Measurements from ENCODE around the gene FLRT2.

The FLRT2 gene

DNA sequence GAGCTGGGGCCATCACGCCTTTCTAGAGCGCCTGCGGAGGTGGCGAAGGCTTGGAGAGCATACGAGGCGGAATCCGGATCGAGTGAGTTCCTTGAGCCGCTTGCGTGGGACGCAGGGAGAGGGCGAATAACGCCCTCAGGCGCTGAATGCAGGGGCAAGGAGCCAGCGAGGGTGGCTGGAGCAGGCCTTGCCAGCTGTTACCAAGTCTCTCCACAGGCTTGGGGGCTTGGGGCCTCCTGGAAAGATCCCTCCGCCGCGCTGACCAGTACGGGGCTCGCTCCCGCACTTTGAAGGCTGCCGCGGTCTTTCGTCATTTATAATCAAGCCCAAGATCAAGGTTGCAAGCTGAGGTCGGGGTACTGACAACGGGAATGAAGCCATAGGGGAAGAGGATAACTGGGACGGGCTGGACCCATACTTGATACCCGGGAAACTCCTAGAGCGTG lies 1.2 kb downstream of the FLRT2 start:
- no peak for DNase-seq (ENCODE audit: low read depth)

DNA sequence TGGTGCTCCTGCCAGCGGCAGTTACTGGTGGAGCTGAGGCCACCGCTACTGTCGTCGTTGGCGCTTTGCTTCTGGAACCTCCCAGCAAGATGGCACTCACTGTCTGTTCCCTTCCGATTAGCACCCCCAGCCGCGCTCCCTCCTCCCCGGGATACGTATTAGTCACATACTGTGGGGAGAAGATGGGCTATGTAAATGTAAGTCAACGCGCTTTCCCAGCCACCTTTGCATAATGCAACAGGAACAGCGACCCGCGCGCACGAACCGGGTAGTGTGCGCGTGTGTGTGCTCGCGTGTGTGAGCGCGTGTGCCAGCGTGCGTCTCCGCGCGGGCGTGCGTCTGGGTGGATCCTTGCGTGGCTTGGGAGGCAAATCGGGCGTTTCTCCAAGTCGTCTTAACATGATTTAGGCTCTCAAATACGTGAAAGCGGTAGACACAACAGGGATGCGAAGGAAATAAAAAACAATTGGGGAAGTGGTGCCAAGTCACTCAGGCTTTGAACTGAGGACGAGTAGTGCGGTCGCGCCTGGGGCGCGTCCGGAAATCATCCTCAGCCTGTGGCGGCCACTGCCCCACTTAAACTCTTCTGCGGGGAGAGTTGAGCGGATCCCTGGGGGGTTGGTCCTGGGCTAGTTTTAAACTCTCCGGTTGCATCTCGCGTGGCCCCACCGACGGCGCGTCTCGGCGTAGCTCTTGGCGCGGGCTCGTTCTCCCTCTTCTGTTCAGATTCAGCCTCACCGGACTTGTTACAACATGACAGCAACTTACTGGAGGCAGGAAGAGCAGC lies 1.8 kb downstream of the FLRT2 start:
- DNase-seq (ENCODE audit: low read depth): no peak

DNA sequence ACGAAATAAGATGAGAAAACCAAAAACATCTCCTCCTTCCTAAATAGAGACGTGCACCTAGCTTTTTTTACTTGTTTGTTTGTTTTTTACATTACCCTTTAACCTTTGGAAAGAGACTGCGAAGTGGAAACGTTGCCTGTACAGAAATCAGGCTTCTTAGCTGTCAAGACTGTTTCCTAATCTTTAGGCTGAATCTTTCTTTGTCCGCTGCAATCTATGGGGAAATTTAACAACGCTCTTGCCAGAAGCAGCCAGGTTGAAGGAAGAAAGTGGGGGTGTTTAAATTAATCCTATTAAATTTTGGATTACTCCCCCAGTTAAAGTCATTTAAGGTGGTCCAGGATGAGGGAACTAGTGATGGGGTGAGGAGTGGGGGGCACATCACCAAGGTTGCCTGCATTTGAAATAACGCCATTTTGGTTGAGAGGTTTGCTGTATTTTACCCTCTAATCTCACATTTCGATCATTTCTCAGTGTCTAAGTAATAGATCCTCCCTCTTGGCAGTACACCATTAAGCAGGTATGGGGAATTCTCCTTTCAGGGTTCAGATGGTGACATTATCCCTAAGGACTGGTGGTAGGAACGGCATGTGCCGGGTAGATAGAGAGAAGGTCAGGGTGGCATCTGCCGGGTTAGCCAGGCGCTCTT lies 2.6 kb downstream of the FLRT2 start:
- no peak for DNase-seq (ENCODE audit: low read depth)

- DNase-seq (ENCODE audit: low read depth): no peak
Measured at GRCh38 chr14:85533023-85533860, 3.3 kb downstream of the FLRT2 start.

GRCh38 chr14:85533861-85534291 lies 3.9 kb downstream of the FLRT2 start:
- no peak for DNase-seq (ENCODE audit: low read depth)

- no peak for DNase-seq (ENCODE audit: low read depth)
Measured at GRCh38 chr14:85534458-85535293, 4.7 kb downstream of the FLRT2 start.

DNA sequence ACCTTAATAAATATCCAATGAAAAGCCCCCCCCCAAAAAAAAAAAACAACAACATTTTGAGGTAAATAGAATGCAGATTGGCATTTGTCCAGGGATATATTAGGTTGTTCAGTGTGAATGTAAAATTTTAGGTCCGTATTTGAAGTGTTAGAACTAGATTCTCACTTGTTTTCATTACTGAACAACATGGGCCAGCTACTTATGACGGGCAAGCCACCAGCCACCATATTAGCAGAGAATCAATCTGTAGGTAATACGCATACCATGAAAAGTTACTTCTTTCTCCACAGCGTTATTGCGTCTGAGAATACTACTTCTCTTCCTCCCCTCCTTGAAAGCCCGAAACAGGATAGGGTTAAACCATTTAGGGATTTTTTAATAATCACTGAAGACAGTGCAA lies 5.4 kb downstream of the FLRT2 start:
- no peak for DNase-seq (ENCODE audit: low read depth)

DNA sequence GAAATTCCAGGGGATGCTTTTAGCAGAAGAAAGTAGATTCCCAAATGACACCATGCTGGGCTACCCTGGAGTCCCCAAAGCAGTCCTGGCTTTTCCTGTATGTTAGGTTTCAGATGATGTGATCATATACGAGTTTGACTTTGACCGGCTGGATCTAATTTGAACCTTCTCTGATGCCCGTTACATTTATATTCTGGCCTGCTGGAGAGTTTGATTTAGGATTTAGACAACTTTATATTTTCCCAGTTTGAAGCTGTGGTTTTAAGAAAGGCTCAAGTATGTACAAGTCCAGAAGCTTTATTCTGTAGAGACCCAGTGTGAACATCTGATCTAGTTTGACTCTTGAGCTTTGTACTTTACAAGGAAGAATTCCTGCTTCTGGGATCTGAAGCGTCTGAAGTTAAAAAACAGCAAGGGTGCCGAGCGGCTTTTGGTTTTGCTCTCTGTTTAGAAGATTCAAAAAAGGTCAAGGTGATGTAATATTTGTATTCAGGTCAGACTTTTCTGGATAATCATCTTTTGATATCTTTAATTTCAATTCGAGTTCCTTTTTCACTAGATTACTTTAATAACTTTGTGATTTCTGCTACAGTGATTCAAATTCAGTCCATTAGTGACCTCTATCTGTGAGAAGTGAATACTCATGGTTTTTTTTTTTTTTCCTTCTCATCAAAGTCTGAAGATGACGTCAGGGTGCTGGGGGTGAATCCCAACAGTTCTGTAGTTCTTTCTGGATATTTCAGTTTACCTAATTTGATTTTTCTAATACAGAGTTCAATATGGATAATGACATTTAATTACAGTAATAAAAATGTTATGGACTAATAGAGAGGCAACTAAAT lies 6.3 kb downstream of the FLRT2 start:
- no peak for DNase-seq (ENCODE audit: low read depth)

- DNase-seq (ENCODE audit: low read depth): no peak
Measured at GRCh38 chr14:85536833-85537190, 6.9 kb downstream of the FLRT2 start.

- DNase-seq (ENCODE audit: low read depth): no peak
Measured at GRCh38 chr14:85537526-85537925, 7.6 kb downstream of the FLRT2 start.

GRCh38 chr14:85538636-85539035 lies 8.7 kb downstream of the FLRT2 start:
- no peak for DNase-seq (ENCODE audit: low read depth)

GRCh38 chr14:85539510-85539909 lies 9.6 kb downstream of the FLRT2 start:
- DNase-seq (ENCODE audit: low read depth): no peak

GRCh38 chr14:85542623-85543022 lies 12.7 kb downstream of the FLRT2 start:
- no peak for DNase-seq (ENCODE audit: low read depth)

GRCh38 chr14:85545738-85546137 lies 15.8 kb downstream of the FLRT2 start:
- DNase-seq (ENCODE audit: low read depth): no peak

GRCh38 chr14:85546390-85546789 lies 16.4 kb downstream of the FLRT2 start:
- no peak for DNase-seq (ENCODE audit: low read depth)

DNA sequence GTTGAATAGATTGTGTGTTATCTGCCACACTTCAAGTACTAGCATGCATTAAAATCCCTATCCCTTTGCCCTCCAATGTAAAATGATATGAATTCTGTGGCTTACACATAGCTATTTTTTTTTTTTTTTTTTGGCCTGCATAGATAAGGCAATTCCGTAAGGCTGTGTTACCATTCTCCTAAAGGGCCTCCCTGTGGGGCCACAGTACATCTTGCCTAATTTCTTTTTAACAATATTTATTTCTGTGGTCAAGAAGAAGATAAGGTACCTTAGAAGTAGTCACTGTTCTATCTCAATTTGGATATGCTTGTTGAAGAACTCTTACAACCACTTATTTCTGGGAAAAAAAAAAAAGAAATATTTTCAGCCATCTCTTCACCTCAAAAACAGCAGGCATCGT lies 19.8 kb downstream of the FLRT2 start:
- DNase-seq (ENCODE audit: low read depth): no peak

GRCh38 chr14:85554106-85554505 lies 24.2 kb downstream of the FLRT2 start:
- DNase-seq (ENCODE audit: low read depth): no peak

GRCh38 chr14:85556267-85556666 lies 26.3 kb downstream of the FLRT2 start:
- no peak for DNase-seq (ENCODE audit: low read depth)

GRCh38 chr14:85558505-85558904 lies 28.6 kb downstream of the FLRT2 start:
- no peak for DNase-seq (ENCODE audit: low read depth)

DNA sequence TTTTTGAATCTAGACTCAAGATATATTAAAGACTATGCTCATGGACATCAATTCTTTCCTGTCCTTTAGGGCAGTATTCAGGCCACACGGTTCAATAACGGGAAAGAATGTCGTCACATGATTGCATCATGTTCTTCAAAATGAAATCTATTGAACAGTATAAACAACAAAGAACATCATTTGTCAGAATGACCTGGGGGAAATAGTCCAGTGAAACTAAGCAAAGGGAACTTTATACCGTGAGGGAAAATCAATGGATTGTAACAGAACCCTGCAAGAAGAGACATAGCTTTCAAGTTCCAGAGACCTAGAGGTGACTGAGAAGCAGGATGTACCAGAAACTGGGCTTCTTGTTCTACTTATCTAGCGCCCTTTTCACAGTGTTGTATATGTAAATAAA lies 32.7 kb downstream of the FLRT2 start:
- DNase-seq (ENCODE audit: low read depth): no peak
